HG03558 (cell line): ENCODE results near the gene ADCY7.

Source experiments
- ATAC-seq: cut with Tn5 transposase; IDR thresholded peaks from one replicate; pipeline ENCODE4 v1.9.1; 2021; ENCODE audit warnings: moderate number of reproducible peaks; ENCODE audit not compliant: unreplicated experiment; ENCODE audit errors: extremely low read depth

Gene ADCY7

GRCh38 chr16:50278251-50278650, 11.9 kb downstream of the ADCY7 start:
- no peak for ATAC-seq

GRCh38 chr16:50279504-50279865, 13.1 kb downstream of the ADCY7 start:
- no peak for ATAC-seq

GRCh38 chr16:50280932-50281331, 14.6 kb downstream of the ADCY7 start:
- ATAC-seq = no peak

- no peak for ATAC-seq
These were observed 15.1 kb downstream of the ADCY7 start for GRCh38 chr16:50281391-50282009.

- peak; percentile 79 for ATAC-seq
These were observed 15.7 kb downstream of the ADCY7 start for GRCh38 chr16:50282010-50282538.

- no peak for ATAC-seq
These were observed 16.7 kb downstream of the ADCY7 start for GRCh38 chr16:50282955-50283631.

- ATAC-seq = no peak
These were observed 18.0 kb downstream of the ADCY7 start for GRCh38 chr16:50284131-50284911.

GRCh38 chr16:50285406-50286003, 19.2 kb downstream of the ADCY7 start:
- ATAC-seq = no peak

GRCh38 chr16:50286681-50287080, 20.3 kb downstream of the ADCY7 start:
- ATAC-seq = no peak

GRCh38 chr16:50288026-50288425, 21.7 kb downstream of the ADCY7 start:
- no peak for ATAC-seq

- no peak for ATAC-seq
These were observed 22.6 kb downstream of the ADCY7 start for GRCh38 chr16:50288920-50289319.

- no peak for ATAC-seq
These were observed 23.8 kb downstream of the ADCY7 start for GRCh38 chr16:50289950-50290764.

- no peak for ATAC-seq
These were observed 24.5 kb downstream of the ADCY7 start for GRCh38 chr16:50290856-50291255.

GRCh38 chr16:50291719-50292565, 25.6 kb downstream of the ADCY7 start:
- ATAC-seq = no peak

- no peak for ATAC-seq
These were observed 26.2 kb downstream of the ADCY7 start for GRCh38 chr16:50292566-50292948.

- ATAC-seq = no peak
These were observed 26.9 kb downstream of the ADCY7 start for GRCh38 chr16:50293041-50293783.

GRCh38 chr16:50293994-50294855, 27.9 kb downstream of the ADCY7 start:
- no peak for ATAC-seq

GRCh38 chr16:50294955-50295354, 28.6 kb downstream of the ADCY7 start:
- no peak for ATAC-seq
